ENCODE results near the gene ARHGDIA.

ARHGDIA gene

DNA sequence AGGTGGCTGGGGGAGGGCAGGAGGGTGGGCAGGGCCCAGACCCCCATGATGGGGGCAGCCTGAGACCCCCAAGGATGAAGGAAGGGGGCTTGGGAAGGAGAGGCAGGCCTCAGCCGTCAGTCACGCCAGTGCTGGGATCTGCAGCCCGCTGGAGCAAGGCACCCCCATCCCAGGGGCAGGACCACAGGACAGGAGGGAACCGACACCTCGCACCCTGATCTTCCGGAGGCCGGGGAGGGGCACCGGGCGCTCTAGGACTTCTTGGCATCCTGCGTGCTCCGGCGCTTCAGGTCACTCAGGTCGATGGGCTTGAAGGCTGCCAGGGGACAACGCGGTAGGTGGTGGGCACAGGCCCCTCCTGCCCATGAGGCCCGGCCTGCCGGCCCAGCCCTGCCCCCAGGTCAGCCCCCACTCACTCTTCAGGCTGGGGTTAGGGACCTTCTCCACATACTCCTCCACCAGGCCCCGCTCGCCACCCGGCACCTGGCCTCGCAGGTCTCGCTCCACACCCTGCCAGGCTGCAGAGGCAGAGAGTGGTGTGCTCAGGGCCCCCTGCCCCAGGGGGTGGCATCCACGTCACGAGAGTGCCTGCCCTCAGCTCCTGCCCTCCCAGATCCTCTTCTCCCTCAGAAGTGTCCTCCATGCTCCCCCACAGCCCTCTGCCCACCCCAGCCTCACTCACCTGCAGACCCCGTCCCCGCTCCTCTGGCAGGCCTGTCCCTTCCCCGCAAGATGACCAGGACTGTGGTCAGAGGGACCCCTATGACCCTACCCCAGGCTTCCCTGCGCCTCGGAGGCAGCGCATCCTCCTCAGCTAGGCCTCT is 47.9 kb downstream of the ARHGDIA start:
- no peak for DNase-seq (ENCODE audit: low read depth)

DNA sequence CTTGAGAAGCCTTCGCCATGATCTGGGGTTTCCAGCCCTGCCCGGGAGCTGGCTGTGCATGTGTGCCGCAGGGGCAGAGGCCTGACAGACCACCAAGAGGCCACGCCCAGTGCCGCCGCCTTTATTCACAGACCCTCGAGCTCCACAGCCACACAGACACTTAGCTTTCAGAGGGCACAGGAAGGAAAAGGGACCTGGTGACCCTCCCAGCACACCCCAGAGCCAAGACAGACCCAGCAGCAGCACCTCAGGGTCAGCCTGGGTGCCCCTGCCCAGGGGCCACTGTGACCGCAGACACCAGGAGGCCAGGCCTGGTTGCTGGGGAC is 48.9 kb downstream of the ARHGDIA start:
- DNase-seq (ENCODE audit: low read depth): no peak

DNA sequence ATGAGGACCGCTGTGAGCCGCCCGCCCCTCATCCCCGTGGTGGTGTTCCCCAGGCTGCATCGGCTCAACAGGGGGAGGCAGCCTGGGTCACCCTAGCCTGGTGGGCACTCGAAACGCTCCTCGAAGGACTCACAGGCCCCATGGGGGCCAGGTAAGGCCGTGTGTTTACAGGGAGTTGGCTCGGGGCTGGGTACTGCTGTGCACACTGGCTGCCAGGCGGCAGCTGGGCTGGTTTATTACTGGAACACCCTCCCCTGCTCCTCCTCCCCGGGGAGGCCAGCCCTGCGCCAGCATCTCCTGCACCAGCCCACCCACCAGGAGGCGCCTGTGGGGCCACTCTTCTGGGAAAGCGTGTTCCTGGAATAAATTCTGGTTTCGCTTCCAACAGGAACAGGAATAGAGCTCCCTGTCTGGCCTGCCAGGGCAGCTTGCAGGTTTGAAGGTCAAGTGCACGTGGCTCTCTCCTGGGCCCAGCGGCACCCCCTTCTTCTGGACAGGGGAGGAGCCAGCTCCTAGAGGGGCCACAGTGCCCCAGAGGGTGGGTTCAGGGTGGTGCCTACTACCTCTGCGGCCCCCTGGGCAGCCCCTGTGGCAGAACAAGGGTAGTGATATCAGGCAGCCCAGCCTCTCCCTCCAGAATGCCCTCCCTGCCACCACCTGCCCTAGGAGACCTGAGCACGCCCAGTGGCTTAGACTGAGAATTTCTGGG is 49.4 kb downstream of the ARHGDIA start:
- no peak for DNase-seq (ENCODE audit: low read depth)

DNA sequence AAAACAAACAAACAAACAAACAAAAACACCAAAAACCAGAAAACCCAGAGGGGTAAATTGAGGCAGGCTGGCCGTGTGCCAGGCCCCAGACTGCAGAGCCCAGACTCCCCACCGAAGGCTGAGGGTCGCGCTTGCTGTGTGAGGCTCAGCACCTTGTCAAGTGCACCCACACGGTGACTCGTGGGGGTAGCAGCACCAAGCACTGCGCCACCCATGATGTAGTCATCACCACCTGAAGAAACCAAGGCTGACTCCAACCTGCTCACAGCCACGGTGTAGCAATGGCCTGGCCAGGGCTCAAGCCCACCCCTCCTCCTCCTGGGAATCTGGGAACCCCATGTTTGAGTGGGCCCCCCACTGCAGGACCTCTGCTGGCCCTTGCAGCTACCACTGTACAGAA is 50.0 kb downstream of the ARHGDIA start:
- DNase-seq (ENCODE audit: low read depth): no peak

DNA sequence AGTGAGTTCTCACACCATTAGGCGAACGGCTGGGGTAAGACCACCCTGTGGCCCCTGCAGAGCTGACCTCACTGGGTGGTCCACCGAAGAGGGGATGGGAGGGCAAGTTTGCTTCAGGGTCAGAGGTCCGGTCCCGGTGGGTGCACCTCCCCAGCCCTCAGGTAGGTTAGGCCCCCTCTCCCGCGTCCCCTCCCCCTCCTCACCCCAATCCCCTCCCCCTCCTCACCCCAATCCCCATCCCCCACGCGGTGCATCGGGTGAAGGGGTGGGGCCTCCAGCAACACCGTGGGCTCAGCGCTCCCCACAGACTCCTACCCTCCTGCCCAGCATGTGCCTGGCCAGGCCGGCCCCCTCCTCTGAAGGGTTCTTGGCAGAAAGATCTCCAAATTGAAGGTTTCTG is 51.4 kb downstream of the ARHGDIA start:
- DNase-seq (ENCODE audit: low read depth): no peak

DNA sequence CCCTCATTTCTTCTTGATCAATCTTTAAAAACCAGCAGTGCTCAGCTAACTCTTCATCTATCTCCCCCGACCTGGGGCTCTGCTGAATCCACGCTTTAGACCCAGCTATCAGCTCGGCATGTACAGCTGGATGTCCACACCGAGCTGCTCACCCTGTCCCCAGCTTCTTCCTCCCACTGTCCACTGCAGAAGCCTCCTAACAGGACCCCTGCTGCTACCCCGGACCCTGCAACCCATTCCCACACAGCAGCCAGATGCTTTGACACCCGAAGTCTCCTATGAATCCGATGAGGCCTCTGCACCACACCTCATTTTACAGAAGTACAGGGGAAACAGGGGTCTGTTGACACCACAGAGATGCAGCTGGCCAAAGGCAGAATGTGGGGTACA is 53.4 kb downstream of the ARHGDIA start:
- DNase-seq (ENCODE audit: low read depth): no peak

All from stimulated activated CD4-positive, alpha-beta T cell treated with anti-CD3 and anti-CD28 coated beads, Interleukin-2, amount 100 ng/mL, for 4 hours (primary cell).